Measurements from ENCODE around the gene MMP17.

The MMP17 gene

DNA sequence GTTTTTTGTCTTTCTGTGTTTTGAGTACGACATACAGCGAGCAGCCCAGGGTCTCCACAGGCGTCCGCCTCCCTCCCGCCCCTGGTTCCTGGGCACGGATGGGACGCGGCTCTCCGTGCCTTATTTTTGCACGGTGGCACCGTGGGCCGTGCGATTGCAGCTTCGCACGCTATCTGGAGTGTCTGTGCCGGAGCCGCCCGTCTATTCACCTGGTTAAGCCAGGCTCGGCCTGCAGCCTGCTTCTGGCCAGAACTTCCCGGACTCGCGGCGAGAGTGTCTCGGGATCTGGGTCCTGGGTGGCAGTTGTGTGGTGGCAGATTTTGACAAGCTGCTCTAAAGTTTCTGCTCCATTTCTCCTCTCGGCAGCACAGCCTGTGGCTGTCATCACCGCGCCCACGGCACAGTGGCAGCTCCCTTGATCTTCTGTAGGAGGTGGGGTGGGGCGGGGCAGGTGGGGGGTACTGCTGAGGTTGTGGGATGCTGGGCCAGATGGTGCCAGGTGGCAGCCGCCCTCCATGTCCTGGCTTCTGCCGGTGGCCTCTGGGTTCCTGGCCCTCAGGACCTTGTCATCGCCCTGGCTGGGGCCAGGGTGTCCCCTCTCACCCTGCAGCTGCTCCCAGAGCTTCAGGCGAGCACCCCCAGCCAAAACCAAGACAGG, 2.9 kb downstream of the MMP17 start:
- no peak for FAIRE-seq

DNA sequence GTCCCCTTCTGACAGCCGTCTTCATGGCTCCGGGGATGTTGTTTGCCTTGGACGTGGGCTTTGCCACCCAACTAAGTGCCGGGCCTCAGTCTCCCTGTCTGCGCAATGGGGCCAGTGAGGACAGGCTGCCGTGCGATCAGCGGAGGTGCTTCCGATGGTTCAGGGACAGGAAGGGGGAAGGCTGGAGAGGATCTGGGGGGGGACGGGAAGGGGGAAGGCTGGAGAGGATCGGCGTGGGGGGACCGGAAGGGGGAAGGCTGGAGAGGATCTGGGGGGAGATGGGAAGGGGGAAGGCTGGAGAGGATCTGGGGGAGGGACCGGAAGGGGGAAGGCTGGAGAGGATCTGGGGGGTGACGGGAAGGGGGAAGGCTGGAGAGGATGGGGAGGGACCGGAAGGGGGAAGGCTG, 3.4 kb downstream of the MMP17 start:
- no peak for FAIRE-seq

DNA sequence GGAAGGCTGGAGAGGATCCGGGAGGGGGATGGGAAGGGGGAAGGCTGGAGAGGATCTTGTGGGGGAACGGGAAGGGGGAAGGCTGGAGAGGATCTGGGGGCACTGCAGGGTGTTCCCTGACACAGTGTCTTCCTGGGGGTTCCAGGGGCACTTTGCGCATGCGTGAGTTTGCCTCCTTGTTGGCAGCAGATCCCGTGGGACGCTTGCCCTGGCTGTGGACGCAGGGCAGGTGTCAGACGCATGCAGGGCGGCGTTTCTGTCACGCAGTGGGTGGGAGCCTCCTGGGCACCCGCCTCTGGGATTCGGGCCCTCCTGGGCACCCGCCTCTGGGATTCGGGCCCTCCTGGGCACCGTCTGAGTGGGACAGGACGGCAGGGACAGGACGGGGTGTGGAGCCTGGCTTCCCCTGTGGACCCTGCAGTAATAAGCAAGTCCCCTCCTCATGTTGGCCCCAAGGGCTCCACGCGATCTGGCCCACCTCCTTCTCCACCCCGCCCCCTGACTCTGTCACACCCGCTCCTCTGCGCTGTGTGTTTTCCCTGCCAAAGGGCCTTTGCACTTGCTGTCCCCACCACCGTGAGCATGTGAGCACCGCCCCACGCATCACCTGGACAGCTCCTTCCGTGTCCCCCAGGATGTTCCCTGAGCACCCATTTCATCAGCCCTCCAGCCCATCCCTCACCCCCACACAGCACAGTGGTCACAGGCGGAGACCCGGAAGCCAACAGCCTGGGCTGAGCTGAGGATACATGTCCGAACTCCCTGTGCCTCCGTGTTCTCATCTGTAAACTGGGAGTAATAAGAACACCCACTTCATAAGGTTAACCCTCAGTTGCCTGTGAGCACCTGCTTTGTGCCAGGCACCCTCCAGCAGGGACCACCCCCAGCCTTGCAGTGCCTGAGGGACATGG, 4.4 kb downstream of the MMP17 start:
- no peak for FAIRE-seq

DNA sequence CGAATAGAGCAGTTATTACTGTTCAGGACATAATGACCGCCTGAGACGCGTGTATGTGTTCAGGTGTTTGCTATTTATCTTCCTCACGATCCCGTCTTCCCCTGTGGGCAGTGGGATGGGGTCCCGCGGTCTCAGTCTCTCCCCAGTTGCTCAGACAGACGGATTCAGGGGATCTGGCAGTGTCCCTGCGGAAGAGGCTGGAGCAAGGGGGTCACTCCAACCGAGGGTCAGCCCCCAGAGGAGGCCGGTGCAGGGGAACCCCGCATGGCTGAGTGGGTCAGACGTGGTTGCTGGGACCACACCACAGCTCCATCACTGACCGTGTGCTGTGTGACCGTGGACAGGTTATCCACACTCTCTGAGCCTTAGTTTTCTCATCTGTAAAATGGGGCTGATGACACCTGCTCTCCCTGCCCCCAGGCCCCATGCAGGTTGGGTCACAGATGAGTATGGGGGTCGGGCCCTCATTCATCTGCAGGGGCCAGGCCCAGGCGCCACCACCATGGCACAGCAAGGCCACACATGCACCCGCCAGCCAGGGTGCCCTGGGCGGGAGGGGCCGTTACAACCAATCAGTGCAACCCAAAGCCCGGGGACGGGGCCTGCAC, 5.2 kb downstream of the MMP17 start:
- no peak for FAIRE-seq

DNA sequence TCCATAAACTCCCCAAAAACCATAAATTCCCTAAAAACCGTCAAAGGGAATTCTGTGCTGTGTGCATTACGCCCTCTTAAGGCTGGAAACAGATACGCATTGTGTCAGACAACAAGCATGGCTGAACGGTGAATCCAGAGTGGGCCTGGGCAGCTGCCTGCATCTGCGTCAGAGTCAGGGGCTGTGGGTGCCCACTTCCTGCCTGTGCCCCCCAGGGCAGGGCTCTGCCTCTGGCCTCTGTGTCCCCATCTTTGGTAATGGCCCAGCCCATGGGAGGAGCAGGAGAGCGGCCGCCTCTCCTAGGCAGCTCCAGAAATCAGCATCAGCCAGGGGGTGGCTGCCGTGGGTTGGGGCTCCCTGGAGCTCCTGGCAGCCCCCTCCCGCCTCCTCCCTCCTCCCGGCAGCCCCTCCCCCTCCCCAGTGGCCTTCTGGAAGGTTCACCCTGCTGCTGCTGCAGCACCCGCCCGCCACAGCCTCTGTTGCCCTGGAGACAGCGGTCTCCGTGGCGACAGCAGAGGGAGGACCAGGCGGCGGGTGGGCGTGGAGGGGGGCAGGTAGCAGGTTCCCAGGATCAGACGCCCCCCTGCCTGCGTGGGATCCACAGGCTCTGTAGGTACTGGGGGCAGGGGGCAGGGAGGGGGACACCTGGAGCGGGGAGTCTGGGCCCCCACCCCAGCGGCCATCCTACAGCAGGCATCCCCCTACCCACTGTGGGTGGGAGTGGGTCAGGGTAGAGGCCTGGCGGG, 5.9 kb downstream of the MMP17 start:
- no peak for FAIRE-seq

DNA sequence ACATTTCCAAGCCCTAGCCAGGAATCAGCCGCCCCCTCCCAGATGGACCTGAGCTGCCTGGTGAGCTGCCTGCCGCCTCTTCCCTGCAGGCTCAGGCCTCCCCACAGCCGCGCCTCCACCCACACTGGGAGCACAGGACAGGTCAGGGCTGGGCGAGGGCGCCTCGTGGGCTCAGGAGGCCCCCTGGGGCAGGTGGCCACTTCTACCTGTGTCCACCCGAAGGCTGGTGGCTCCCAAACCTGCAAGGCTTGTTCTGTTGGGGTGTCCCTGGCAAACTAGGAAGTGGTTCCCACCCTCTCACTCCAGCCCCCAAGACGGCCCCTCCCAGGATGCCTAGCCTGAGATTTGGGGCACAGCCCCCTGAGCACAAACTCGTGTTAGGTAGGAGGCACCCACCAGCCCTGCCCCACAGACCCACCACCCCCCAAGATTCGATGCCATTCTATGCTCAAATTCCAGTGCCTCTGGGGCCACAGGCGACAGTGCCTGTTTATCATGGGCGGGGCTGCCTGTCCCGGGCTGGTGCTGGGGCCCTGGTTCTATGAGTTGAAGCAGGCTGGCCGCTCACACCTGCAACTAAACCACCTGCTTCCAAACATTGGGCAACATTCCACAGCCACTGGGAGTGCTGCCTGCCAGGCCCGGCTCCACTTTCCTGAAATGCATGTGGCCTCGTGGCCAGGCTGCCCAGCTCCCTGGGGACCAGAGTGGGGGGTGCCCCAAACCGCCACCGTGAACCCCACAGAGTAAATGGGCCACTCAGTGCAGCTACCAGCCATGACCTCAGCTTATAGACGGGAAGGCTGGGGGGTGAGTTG, 6.8 kb downstream of the MMP17 start:
- FAIRE-seq, result no peak

DNA sequence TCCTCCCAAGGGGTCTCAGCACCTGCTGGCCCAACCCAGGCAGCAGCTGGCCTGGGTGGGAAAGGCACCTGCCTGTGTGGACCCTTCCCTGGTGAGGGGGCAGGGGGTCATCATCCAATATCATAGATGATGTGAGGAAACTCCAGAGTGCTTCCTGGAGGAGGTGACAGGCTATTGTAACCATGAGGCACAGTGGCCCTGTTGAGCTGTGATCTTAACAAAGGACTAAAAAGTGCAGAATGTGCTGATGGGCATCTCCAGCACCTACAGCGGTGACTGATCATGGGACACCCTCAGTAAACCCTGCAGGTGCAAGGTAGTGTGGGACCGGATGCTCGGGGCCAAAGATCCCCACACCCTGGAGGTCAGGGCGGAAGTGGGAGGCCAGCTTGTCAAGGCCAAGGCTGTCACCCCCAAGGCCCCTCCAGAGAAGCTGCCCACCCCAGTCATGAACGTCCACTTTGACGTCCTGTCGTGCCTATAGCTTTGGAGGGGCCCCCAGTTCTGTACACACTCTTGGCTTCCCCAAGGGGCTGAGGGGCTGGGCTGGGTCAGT, 7.5 kb downstream of the MMP17 start:
- FAIRE-seq, result no peak

DNA sequence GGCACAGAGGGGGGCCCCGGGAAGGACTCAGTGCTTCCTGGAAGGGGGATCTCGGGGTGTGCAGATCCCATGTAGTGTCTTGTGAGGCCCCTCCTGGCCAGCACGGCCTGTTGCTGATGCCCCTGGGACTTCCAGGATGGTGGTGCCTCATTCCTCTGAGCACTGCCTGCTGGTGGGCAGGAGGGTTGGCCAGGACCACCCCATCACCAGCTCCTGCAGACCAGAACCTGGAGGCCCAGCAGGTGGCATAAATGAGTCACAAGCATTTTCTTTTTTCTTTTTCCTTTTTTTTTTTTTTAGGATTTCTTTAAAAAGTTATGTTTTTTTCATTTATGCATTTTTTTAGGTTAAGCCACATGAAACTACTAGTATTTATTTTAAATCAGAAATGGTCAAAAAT, 8.0 kb downstream of the MMP17 start:
- no peak for FAIRE-seq

DNA sequence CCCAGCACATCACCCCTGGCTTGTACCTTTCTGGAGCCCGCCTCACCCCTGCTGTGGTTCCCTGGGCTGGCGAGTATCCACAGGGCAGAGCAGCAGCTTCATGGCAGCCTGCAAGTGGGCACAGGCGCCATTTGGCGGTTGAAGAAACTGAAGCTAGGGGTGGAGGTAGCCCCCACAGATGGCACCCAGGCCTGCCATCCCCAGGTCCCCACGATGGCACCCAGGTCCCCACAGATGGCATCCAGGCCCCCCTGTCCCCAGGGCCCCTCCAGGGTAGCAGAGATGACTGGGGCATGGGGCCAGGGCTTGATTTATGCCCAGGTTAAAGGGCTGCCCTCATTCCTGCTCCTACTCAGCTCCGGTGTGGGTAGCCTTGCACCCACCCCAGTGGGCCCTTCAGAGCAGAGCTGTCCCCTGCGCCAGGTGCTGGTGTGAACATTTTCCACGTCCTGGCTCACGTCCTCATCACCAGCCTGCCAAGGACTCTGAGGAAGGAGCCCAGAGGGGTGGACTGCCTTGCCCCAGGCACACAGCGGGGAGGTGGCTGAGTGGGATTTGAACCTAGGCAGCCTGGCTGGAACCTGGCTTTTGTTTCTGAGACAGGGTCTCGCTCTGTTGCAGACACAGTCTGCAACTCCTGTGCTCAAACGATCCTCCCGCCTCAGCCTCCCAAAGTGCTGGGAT, 8.7 kb downstream of the MMP17 start:
- no peak for FAIRE-seq

DNA sequence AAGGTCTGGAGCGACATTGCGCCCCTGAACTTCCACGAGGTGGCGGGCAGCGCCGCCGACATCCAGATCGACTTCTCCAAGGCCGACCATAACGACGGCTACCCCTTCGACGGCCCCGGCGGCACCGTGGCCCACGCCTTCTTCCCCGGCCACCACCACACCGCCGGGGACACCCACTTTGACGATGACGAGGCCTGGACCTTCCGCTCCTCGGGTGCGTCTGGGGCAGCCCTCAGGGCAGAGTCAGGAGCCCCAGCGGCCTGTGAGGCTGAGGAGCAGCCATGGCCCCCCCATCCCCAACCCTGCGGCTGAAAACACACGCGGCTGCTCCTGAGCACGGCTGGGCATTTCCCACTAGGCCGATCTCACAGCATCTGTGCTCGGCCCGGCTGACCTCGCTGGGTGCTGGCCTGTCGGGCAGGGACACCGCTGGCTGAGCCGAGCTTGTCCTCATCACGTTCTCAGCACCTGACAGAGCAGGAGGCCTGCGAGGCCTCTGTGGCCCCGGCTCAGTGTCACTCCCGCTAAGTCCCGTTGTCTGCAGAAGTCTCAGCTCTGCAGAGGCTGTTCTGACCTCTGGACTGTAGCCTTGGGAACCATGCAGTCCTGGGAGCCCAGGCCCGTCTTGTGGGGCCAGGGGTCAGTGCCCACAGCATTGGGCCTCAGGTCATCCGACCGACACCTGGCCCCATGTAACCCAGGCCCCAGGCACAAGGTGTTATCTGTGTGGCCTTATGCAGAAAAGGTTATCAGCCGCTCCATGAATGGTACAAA, 12.6 kb downstream of the MMP17 start:
- no peak for FAIRE-seq

DNA sequence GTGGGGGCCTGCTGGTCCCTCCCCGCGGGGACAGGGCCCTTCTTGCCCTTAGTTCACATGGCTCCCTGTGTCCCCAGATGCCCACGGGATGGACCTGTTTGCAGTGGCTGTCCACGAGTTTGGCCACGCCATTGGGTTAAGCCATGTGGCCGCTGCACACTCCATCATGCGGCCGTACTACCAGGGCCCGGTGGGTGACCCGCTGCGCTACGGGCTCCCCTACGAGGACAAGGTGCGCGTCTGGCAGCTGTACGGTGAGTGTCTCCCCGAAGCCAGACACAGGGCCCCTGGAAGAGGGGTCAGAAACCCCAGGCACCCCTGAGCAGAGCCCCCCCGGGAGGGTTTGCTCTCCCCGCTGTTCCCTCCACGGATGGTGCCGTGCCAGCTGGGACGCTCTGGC, 13.4 kb downstream of the MMP17 start:
- no peak for FAIRE-seq

DNA sequence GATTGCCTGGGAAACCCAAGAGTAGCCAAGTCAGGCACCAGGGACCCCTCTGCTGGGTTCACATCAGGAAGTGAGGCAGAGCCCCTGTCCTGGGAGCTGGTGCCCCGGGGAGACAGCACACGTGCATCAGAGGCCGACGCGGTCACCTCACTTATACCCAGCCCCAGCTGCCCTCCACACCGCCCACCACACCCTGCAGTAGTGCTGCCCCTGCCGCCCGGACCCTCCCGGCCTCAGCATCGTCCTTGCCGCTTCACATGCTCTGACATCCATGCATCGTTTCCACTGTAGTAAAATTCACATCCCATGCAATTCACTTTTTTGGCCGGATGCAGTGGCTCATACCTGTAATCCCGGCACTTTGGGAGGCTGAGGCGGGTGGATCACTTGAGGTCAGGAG, 14.0 kb downstream of the MMP17 start:
- FAIRE-seq, result no peak

DNA sequence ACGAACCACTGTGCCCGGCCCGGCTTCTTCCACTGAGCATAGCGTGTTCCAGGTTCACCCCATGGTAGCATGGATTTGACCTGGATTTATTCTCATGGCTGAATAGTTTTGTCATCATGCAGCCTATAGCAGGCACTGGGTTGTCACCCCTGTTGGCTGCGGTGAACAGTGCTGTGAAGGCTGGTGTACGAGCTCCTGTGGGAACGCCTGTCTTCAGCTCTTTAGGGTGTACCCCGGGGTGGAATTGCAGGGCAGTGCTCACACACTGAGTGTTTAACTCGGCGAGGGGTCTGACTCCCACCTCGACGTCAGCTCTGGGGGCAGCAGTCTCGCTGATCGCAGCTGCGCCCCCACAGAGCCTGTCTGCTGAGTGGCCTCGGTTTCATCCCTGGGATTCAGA, 15.3 kb downstream of the MMP17 start:
- no peak for FAIRE-seq

DNA sequence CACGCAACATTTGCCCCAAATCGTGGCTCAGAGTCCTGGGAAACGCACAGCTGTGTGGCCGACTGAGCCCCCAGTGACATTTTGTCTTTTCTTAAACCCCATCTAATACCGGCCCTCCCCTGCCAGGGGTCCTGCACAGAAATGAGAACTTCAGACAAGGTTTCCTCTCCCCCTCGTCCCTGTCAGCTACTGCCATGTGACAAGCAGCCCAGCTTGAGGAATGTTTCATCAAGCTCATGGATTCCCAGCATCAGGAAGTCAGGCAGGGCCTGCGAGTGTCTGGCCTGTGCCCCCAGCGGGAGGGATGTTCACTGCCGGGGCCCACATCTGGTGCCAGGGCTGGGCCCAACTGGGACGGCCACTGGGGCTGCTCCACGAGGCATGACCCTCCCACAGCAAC, 15.9 kb downstream of the MMP17 start:
- no peak for FAIRE-seq

DNA sequence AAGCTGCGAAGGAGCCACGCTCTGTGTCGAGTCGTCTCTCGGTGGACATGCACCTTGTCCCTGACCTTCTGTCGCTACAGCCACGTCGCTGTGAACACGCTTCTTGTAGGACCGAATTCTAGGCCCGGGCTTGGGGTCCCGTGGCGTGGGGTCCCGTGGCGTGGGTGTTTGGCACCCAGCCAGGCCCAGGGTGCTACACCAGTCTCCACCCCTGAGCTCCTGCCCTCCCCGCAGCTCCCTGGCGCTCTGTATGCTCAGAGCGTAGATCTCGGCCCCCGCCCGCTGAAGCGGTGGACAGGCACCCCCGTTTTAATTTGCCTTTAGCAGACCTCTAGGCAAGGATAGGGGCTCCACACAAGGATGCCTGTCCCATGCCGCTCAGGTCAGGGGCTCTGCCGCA, 16.5 kb downstream of the MMP17 start:
- no peak for FAIRE-seq

DNA sequence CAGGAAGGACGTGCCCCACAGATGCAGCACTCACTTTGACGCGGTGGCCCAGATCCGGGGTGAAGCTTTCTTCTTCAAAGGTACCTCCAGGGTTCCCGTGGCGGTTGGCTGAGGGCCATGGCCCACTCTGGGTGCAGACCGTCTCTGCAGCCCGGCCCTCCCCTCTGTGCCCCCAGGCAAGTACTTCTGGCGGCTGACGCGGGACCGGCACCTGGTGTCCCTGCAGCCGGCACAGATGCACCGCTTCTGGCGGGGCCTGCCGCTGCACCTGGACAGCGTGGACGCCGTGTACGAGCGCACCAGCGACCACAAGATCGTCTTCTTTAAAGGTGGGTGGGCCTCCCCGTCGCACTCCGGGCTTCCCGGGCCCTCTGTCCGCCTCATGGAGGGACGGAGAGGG, 16.9 kb downstream of the MMP17 start:
- FAIRE-seq, result no peak

DNA sequence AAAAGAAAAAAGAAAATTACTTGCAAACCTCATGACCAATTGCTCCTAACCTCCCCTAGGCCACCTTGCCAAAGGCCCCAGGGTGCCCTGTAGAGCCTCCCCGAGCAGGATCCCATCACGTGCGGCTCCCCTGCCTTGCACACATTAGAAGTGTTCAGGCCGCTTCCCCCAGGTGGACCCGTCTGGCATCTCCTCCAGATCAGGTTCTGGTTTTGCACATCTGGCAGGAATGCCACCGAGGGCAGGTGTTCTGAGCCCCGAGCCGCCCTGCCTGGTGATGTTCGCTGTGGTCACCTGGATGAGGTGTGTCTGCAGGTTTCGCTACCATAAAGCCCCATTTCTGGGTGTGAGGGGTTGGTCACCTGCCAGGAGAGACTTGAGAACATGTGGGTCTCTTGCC, 19.3 kb downstream of the MMP17 start:
- FAIRE-seq, result no peak

DNA sequence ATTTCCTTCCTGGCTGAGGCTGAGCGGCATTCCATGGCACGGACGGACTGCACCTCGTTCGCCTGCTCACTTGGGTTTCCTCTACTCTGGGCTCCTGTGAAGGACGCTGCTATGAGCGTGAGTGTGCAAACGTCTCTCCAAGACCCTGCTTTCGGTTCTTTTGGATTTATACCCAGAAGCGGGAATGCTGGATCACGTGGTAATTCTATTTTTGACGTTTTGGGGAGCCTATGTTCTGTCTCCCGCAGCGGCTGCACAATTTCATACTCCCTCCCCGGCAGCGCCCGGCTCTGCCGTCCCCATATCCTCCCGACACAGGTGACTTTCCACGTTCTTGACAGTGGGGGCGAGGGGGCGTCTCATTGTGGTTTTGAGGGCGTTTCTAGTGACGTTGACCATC, 20.6 kb downstream of the MMP17 start:
- FAIRE-seq, result no peak

DNA sequence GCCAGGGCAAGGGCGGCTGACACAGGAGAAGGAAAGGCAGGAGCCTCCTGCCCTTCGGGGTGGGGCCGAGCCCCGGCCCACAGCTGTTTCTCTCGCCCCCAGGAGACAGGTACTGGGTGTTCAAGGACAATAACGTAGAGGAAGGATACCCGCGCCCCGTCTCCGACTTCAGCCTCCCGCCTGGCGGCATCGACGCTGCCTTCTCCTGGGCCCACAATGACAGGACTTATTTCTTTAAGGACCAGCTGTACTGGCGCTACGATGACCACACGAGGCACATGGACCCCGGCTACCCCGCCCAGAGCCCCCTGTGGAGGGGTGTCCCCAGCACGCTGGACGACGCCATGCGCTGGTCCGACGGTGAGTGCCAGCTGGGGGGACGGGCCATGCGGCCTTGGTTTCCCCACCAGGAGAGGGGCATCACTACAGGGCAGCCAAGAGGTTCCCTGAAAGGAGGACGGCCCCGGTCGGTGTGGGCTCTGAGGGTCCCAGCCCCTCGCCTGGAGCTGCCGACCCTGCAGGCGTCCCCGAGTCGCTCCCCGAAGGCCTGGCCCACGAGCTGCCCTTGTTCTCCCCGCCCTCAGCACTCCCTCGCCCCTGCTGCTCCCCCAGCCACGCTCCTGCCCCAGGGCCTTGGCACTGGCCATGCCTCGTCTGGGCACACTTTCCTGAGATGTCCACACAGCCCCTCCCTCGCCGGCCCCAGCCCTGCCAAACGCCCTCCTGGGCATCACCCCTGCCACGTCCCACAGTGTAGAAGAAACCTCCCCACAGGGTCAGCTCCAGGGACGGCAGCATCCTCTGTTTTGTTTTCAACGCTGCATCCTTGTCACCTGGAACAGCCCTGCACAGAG, 21.7 kb downstream of the MMP17 start:
- FAIRE-seq, result no peak

All from colon (tissue), 2 donors.